GM18498 (cell line): ENCODE data around the gene ARL2BP.
"Not testable (repeated sequence)": the region's sequence is repeated elsewhere in the genome, so short reads cannot be mapped to it uniquely, and the experiment has no call there.

Source experiments
- ATAC-seq: cut with Tn5 transposase; IDR thresholded peaks from one replicate; pipeline ENCODE4 v1.9.1; 2021; ENCODE audit warnings: mild to moderate bottlenecking, moderate library complexity; ENCODE audit not compliant: unreplicated experiment

Gene ARL2BP

DNA sequence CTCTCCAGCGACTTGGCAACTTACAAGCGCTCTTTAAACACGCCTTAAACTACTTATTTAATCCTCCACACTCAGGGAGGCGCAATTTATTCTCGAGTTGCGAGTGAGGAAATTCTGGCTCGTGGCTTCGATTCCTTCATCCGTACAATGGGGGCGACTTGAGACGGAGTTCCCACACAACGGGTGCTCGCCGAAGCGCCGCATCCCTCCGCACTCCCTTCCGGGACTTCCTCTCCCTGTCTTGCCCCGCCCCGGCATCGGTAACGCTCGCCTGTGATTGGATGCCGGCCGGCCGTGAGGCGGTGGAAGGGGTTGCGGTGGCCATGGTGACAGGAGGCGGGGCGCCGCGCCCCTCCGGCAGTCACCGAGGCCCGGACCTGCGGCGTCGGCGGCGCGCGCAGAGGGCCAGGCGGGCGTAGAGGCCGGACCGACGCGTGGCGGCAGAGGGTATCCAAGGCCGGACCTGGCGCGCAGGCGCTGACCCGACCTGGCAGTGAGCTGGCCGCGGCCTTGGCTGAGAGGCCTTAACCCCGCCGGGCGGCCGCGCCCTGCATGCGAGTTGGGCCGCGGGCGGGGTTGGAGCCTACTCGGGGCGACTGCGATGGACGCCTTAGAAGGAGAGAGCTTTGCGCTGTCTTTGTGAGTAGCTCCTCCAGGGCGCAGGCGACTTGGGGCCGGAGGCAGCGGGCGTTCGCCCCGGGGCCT lies at the start of gene ARL2BP:
ARL2BP (plus strand) TSS at position 493 of the 705 bp plus-strand sequence; CDS start at position 602, 109 bp downstream.
- peak; percentile 94 for ATAC-seq

DNA sequence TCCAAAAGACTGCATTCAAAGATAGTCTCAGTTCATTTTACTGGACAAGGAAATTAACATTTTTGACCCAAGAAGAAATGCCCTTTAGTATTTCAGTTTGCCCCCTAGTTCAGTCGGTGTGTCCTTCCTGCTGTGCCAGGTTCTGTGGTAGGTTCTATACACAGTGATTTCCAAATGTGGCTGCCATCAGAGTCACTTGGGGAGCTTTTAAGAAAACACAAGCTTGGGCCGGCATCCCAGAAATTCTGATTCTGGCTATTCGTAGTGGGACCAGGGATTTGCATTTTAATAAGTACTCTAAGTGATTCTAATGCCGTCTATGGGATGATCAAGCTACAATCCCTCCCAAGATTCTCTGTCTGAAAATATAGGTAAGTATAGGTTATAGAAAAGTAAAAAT lies 48.8 kb upstream of the ARL2BP start:
- ATAC-seq: no peak

DNA sequence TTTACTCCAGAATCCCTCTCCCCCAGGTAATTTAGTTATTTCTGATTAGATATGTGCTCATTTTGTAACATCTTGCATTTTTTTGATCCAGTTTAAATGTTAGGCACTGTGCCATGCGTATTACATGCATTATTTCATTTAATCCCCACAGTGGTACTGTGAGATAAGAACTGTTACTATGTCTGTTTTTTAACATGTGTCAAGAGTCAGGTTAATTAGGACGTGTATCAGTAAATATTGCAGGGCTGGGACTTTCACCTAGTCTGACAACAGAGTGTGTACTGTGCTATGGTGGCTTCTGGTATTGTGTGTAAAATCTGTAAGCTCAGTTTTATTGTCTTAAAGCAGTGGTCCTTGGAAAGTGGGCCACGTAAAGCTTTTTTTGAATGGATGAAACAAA lies 48.3 kb upstream of the ARL2BP start:
- no peak for ATAC-seq

DNA sequence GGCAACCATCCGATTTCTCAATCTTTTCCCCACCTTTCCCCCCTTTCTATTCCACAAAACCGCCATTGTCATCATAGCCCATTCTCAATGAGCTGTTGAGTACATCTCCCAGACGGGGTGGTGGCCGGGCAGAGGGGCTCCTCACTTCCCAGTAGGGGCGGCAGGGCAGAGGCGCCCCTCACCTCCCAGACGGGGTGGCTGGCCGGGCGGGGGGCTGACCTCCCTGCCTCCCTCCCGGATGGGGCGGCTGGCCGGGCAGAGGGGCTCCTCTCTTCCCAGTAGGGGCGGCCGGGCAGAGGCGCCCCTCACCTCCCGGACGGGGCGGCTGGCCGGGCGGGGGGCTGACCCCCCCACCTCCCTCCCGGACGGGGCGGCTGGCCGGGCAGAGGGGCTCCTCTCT lies 44.7 kb upstream of the ARL2BP start:
- not testable (repeated sequence) for ATAC-seq

DNA sequence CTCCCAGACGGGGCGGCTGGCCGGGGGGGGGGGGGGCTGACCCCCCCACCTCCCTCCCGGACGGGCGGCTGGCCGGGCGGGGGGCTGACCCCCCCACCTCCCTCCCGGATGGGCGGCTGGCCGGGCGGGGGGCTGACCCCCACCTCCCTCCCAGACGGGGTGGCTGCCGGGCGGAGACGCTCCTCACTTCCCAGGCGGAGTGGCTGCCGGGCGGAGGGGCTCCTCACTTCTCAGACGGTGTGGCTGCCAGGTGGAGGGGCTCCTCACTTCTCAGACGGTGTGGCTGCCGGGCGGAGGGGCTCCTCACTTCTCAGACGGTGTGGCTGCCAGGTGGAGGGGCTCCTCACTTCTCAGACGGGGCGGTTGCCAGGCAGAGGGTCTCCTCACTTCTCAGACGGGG lies 44.1 kb upstream of the ARL2BP start:
- ATAC-seq: not testable (repeated sequence)

DNA sequence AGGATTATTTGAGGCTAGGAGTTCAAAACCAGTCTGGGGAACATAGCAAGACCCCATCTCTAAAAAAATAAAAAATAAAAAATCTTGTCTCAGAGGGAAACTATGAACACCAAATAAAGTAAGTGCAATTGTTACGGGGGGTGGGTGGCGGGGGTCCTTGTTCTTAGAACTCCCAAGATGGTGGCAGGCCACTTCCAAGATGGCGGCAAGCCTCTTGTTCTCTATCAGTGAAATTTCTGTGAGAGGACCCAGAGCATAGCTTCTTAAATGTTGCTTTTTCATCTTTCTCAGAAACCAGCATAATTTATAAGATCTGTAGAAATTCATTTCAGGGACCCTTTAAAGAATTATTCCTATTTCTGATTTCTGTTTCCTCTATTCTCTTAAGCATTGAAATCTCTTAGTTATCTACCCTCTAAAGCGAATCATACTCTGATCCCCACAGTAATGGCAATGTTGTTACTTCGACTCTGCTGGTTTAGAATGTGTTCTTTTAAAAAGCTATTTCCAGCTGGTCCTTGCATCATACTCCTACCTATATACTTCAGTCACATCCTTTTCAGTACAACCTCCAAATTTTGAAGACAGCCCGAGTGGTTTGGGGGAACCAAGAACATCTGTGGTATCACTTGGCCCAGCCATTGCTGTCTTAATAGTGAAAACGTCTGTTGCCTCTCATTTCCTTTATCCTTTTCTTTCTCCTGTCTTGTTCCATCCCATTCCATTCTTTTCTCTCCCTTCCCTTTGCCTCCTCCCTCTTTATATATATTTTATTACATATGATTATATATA lies 42.8 kb upstream of the ARL2BP start:
- ATAC-seq: no peak

DNA sequence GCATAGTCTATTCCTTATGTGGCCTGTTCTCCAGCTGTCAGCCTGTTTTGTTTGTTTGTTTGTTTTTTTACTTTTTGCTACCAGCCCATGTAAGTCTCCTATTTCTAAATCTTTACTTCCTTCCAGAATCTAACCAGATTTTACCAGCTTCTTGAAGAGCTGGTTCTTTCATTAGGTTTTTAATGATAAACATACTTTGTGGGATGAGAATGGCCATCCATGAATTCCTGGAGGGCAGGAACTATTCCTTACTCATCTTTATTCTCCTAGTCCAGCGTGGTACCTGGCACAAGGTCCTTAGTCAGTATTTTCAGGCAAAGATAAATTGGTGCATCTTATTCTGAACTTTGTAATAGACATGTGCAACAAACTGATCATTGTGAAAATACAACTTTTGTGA lies 41.6 kb upstream of the ARL2BP start:
- ATAC-seq: no peak

DNA sequence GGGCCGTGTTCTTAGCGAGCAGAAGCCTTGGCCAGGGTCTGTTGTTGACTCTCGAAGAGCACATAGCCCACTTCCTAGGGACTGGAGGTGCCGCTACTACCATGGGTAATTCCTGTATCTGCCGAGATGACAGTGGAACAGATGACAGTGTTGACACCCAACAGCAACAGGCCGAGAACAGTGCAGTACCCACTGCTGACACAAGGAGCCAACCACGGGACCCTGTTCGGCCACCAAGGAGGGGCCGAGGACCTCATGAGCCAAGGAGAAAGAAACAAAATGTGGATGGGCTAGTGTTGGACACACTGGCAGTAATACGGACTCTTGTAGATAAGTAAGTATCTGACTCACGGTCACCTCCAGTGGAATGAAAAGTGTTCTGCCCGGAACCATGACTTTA lies 40.4 kb upstream of the ARL2BP start:
- ATAC-seq: no peak

DNA sequence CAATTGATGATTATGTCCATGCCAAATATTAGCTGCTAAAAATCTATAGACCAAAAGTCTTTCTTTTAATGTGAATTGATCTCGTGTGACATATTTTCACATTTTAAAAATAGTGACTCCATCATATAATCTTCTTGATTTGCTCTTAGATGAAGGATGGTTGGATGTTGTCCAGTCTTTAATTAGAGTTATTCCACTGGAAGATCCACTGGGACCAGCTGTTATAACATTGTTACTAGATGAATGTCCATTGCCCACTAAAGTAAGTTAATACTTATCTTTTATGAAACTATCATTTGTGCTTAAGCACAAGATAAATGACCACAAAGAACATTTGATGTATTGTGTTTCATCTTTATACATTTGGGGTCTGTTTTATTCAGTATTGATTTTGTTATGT lies 36.1 kb upstream of the ARL2BP start:
- ATAC-seq: no peak

DNA sequence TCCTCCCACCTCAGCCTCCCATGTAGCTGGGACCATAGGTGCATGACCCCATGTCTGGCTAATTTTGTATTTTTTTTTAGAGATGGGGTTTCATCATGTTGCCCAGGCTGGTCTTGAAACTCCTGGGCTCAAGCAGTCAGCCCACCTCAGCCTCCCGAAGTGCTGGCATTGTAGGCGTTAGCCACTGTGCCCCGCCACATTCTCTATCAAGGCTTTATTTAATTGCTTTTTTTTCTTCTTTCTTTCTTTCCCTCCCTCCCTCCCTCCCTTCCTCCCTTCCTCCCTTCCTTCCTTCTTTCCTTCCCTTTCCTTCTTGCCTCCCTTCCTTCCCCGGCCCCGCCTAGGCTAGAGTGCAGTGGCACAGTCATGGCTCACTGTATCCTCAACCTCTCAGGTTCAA lies 35.3 kb upstream of the ARL2BP start:
- ATAC-seq: no peak

DNA sequence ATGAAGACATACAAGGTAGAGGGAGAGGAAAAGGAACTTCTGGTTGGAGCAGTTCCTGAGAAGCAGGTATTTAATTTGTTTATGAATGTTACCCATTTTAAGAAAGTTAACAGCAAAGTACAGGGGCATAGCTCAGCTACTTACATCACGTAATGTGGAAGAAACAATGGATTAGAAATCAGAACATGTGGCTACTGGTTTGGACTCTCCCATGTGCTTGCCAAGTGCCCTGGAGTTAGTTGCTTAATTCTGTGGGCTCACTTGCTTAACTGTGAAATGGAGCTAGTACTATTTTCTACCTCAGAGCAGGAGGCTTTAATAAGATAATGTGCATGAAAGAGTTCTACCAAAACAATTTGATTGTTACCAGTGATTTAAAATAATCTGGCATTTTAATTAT lies 31.6 kb upstream of the ARL2BP start:
- no peak for ATAC-seq

DNA sequence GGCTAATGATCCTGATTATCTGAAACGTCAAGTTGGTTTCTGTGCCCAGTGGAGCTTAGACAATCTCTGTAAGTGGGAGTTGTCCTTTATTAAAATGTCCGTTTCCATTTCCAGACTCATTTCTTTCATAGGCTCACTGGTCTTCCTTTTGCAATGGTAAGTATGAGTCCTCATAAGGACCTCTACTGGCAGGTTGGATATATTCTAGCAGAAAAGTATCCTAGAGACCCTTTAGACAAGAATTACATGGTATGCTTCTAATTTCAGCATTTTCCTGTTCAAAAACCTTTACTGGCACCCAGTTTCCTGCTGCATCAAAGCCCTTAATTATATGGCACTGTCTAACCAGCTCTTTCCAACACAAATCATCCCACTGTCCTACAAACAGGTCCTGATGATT lies 28.1 kb upstream of the ARL2BP start:
- ATAC-seq: no peak

DNA sequence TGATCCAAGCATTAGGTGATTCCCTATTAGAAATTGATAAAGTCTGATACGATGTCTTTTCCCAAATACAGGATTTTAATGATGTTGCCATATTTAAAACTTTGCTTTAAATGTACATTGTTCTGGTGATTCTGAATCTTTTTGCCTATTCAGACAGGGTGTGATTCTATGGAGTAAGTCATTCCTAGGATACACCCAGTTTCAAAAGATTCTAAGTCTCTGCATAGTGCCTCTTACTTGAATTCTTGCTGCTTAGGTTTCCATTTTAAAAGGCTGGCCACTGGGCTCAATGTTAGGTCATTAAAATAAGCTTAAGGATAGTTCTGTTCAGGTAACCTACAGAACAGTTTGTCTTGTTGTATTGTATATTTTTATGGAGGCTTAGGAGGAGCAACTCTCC lies 22.0 kb upstream of the ARL2BP start:
- no peak for ATAC-seq

DNA sequence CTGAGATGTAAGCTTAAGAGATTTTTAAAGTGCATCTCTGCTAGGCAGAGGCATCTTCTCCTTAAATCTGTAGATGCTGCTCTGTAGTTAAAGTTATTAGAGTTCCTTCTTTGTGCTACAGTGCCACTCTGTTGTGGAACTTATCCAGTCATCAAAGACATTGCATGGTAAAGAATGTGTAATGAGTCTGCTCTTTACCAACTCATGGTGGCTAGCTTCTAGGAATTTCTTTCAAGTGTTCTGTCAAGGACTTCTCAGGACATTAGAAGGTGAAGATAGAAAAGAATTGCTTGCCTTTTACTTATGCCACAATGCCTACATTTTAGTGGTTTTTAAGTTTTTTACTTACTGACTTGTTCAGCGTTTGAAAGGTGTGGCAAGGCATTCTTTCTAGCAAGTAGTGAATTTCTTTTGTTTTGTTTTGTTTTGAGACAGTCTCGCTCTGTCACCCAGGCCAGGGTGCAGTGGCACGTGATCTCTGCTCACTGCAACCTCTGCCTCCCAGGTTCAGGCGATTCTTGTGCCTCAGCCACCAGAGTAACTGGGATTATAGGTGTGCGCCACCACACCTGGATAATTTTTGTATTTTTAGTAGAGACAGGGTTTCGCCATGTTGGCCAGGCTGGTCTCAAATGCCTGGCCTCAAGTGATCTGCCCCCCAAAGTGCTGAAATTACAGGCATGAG lies 20.3 kb upstream of the ARL2BP start:
- no peak for ATAC-seq

DNA sequence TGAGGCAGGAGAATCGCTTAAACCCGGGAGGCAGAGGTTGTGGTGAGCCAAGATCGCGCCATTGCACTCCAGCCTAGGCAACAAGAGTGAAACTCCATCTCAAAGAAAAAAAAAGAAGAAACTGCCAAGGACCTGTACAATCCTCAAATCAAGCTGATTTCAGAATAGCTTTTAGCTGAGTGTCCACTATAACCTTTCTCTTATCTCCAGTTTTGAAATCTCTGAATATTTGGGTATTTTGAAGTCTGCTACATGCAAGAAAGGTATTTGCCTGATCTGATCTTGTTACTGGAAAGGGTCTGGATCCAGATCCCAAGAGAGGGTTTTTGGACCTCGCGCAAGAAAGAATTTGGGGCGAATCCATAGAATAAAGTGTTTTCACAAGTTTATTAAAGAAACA lies 19.1 kb upstream of the ARL2BP start:
- ATAC-seq: no peak

DNA sequence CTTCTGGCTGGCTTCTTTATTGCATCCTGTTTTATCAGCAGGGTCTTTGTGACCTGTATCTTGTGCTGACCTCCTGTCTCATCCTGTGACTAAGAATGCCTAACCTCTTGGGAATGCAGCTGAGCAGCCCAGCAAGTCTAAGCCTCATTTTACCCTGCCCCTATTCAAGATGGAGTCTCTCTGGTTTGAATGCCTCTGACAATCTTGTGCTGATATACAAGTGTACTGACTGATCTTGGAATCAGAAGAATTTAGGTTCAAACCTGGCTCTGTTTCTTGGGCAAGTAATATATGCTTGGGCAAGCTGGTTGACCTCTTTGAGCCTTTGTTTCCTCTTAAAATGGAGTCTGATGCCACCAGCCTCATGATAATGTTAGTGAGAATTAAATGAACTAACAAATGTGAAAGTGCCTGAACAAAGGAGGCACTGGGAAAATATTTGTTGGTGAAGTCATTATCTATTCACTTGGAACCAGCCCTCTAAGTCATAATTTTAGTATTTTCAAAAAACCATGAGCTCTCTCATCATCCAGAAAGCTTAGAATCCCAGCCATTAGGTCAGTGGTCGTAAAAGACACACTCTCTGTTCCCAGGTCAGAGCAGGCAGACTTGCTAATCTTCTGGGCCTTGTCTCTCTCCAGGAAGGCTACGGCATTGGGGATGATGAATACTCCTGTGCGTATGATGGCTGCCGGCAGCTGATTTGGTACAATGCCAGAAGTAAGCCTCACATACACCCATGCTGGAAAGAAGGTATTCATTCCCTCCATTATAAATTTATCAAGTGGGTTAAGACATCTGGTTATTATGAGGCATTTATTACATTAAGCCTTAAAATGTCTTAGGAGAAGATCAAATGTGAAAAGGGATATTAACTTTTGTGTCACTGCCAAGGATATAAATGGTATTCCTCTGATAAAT lies 18.1 kb upstream of the ARL2BP start:
- ATAC-seq: no peak

DNA sequence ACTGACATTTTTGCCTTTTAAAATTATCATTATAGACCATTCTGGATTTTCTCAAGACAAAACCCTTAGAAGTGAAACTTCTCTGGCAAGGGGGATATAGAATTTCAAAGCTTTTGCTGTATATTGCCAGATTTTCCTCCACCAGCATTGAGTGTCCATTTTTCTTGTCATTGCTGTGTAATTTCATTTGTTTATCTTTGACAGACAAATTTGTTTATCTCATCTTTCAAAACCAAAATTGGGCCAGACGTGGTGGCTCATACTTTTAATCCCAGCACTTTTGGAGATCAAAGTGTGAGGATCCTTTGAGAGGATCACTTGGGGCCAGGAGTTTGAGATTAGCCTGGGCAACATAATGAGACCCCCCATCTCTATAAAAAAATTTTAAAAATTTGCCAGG lies 16.0 kb upstream of the ARL2BP start:
- no peak for ATAC-seq

DNA sequence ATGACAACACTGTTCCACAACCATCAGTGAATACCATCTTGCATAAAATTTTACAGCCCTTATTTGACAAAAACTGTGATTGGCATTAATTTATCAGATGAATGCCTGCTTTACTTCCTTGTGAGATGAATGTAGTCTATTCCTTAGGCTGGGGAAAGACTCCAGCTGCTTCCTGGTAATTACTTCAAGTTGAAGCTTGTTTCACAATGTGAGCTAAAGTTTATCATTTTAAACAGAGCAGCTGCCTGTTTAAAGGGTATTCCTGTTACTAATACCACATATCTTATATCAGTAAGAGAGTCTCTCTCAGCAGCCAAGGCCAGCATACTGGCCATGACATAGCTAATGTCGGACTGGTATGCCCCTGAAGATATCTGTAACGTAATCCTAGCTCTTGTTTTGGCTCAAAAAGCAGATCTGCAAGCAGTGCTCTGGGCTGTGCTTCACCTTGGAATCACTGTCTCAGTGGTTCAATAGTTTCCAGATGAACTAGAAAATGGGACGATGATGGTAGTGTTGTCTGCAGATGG lies 13.2 kb upstream of the ARL2BP start:
- ATAC-seq: no peak

DNA sequence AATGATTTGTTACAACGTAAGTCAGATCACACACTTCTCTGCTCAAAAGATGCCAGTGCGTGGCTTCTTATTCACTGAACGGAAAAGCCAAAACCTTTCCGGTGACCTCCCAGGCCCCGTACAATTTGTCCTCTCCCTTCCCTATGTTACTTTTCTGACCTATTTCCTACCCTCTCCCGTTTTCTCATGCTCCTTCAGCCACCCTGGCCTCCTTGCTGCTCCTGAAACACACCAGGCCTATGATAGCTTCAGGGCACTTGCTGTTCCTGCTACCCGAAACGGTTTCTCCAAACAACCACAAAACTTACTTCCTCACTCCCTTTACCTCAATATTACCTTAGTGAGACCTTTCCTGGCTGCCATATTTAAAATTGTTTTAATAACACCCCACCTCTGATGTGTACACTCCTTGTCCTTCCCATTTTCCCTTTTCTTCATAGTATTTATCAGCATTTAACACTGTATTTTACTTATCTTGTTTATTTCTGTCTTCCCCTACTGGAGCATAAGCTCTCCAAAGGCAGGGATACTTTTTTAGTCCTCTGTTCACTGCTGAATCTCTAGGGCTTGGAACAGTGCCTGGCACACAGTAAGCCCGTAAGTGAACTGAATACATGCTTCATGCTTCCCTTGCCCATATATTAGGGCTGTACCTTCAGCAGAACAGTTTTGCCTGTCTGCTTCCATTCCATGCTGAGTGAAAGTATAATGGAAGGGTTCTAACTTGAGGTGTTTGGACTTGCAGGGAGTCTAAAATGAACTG lies 10.9 kb upstream of the ARL2BP start:
- ATAC-seq: no peak

DNA sequence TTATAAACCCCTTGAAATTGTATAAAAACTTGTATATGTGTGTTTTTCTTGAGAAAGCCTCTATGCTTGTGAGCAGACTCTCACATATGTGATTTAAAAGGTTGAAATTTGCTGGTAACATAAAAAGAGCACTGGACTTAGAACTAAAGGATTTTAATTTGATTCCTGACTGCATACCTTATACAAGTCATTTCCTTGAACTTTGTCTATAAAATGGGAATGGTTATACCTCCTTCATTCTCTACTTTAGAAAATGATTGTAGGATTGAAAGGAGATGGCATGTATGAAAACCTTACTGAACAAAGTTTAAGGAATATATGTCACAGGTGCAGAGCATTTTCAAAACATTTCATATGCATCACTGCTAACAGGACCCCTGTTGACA lies 10.4 kb upstream of the ARL2BP start:
- ATAC-seq: no peak
